Left lung (tissue), 10 donors: ENCODE measurements around the gene DRD5. TPM values are rescaled to one million over a fixed set of nuclear protein-coding genes. Genes with fewer than 3 reads are reported as not detected.
A peak's percentile ranks its signal among the peaks of the same experiment; 100 is the strongest.

ENCODE experiments used
- ATAC-seq: fragments of 200-7000 bp; cut with Tn5 transposase; one replicate; pipeline ENCODE4 v1.9.1; 2020; ENCODE audit warnings: moderate library complexity
- DNase-seq, 4 donors: peaks; one replicate each; pipeline ENCODE4 v3.0.0-alpha.2; 2013 to 2020
- H3K27ac ChIP-seq, 2 donors: fragments of 200-600 bp; sonication (generic) in 1 of 2; one replicate each; pipeline versions ENCODE4 v1.5.0 to v1.8.0; 2020 to 2021
- H3K27me3 ChIP-seq, 2 donors: fragments of 200-600 bp; sonication (generic) in 1 of 2; one replicate each; pipeline versions ENCODE4 v1.5.0 to v1.8.0; 2020 to 2021
- H3K36me3 ChIP-seq, 2 donors: fragments of 200-600 bp; sonication (generic) in 1 of 2; one replicate each; pipeline versions ENCODE4 v1.5.0 to v1.8.0; 2020 to 2021
- H3K4me1 ChIP-seq, 2 donors: fragments of 200-600 bp; one replicate each; pipeline ENCODE4 v1.8.0; 2021
- H3K4me3 ChIP-seq, 2 donors: fragments of 200-600 bp; sonication (generic) in 1 of 2; one replicate each; pipeline versions ENCODE4 v1.5.0 to v1.8.0; 2020 to 2021; ENCODE audit warnings: mild to moderate bottlenecking in 1 of 2
- H3K9me3 ChIP-seq, 2 donors: fragments of 200-600 bp; sonication (generic) in 1 of 2; one replicate each; pipeline versions ENCODE4 v1.5.0 to v1.8.0; 2020 to 2021
- intact Hi-C, 2 donors: fragments of 100-400 bp; cut with DNase I; formaldehyde crosslinking; loops; one replicate each; pipeline versions ENCODE4 v1.11.2 to v1.14.2; 2022
- polyA plus RNA-seq, 6 donors: library from polyadenylated mRNA; unstranded; fragments of 120-200 nt; gene quantifications; one replicate each; pipeline ENCODE4 v1.2.1, GENCODE V29; 2013; ENCODE audit not compliant: insufficient read length in 6 of 6
- total RNA-seq, 2 donors: library from RNA; stranded (reverse); fragmentation: NEBNext Ultra II Directional; extraction: Animal tissue kit (Norgen Biotek cat#: 25700); gene quantifications; one replicate each; pipeline ENCODE4 v1.2.1, GENCODE V29; 2021
- TF ChIP-seq, protein P1 (sequence below), 2 donors: fragments of 200-600 bp; sonication (generic) in 1 of 2; IDR thresholded peaks; one replicate each; pipeline versions ENCODE4 v1.5.0 to v1.8.0; 2021; ENCODE audit warnings: antibody characterized with exemption in 2 of 2
- donor health status: DM: no; HTN: yes; CAD: no.
- donor health status: DM: no; HTN: no; CAD: no.

Gene DRD5
- total and polyA plus RNA-seq, 8 donors = 0.09 TPM; not detected in 7

DNA sequence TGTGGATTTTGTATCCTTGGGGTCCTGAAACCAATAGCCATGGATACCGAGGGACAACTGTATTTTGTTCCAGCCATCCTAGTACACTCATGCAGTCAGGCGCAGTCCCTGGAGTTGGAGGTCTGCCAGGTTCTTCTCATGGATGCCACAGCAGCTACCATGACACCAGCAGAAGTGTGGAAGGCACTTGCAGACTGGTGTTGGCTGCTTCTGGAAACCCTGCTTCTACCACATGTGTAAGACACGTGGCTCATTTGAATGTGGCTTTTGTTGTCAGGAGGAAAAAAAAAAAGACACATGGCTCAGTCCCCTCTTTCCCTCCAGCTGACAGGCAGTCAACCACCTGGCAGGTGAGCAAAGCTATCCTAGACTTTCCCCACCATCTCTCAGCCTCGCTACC is 19.4 kb downstream of the DRD5 start:
- Histone ChIP-seq H3K4me1 (no peaks in the 10 kb centered on the region), H3K27ac (no peak overlapping the region), H3K36me3 (no peaks in the 10 kb centered on the region), H3K27me3 (peaks cover 0 to 13% of the 10 kb centered on the region in 2 donors), H3K4me3 (no peak overlapping the region), H3K9me3 (no peaks in the 10 kb centered on the region)
- ATAC-seq (no peak), DNase-seq (no peak)
- intact Hi-C loops = no loop called here
- TF ChIP-seq, protein P1, sequence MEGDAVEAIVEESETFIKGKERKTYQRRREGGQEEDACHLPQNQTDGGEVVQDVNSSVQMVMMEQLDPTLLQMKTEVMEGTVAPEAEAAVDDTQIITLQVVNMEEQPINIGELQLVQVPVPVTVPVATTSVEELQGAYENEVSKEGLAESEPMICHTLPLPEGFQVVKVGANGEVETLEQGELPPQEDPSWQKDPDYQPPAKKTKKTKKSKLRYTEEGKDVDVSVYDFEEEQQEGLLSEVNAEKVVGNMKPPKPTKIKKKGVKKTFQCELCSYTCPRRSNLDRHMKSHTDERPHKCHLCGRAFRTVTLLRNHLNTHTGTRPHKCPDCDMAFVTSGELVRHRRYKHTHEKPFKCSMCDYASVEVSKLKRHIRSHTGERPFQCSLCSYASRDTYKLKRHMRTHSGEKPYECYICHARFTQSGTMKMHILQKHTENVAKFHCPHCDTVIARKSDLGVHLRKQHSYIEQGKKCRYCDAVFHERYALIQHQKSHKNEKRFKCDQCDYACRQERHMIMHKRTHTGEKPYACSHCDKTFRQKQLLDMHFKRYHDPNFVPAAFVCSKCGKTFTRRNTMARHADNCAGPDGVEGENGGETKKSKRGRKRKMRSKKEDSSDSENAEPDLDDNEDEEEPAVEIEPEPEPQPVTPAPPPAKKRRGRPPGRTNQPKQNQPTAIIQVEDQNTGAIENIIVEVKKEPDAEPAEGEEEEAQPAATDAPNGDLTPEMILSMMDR (IDR thresholded peaks at IDR 0.05) = no peak

DNA sequence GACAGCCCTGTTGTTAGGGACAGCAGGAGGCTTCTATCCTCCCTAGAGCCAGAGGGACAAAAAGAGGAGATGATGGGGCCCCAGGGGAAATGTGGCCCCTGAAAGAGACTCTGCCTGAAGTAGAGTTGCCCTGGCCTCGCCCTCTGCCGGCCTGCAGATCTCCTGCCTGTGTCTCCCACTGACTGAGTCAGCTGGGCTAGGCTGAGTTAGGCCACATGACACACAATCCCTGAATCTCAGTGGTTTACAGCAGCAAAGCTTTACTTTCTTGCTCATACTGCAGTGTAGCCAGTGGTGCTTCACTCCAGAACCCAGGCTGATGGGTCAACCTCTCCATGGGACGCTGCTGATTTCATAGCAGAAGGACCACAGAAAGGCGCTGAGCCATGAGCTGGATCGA is 23.5 kb downstream of the DRD5 start:
- H3K36me3 ChIP-seq = no peaks in the 10 kb centered on the region
- no peaks in the 10 kb centered on the region for H3K9me3 ChIP-seq
- DNase-seq (no peak), ATAC-seq (no peak)
- TF ChIP-seq, protein P1 (IDR thresholded peaks at IDR 0.05) = no peak
- no peak overlapping the region for H3K4me3 ChIP-seq
- H3K4me1 ChIP-seq = no peaks in the 10 kb centered on the region
- intact Hi-C loops = no loop called here
- no peak overlapping the region for H3K27ac ChIP-seq
- peaks cover 0 to 13% of the 10 kb centered on the region in 2 donors for H3K27me3 ChIP-seq

DNA sequence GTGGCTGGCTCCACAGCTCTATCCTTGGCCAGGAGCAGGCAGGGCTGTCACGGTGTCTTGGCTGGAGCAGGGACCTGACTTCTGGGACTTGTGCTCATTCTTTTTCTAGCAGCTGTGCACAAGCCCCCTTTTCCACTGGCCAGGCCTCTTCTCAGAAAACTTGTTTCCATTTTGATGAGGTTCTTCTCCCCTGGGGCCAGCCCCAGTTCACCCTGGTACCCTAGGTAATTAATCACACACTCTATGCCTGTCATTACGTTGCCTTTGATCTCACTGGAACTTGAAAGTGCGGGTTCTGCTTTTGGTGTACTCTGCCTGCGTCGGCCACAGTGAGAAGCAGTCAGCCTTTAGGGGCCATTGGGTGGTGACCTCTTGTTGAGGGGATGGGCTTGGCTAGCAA is 26.6 kb downstream of the DRD5 start:
- no peak for ATAC-seq
- TF ChIP-seq, protein P1 (IDR thresholded peaks at IDR 0.05) = no peak

DNA sequence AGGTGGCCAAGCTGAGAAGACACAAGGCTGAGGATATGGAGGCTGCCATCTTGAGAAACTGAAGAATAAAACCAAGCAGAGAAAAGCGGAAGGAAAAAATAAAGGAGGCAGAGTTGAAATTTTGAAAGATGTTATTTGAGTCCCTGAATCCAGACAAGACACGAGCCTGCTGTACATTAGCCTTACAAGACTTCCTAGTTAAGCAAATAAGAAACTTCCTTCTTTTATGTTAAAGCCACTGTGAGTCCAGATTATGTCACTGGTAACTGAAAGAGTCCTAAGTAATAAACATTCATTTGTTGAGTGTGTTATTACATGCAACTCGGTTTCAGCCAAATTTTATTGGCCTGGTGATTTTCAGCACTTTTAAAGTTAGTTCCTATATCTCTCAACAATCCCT is 30.4 kb downstream of the DRD5 start:
- Histone ChIP-seq H3K27me3 (no peaks in the 10 kb centered on the region), H3K9me3 (no peaks in the 10 kb centered on the region), H3K4me1 (no peaks in the 10 kb centered on the region), H3K36me3 (no peaks in the 10 kb centered on the region), H3K27ac (no peak overlapping the region), H3K4me3 (no peak overlapping the region)
- ATAC-seq (peak; percentile 24), DNase-seq (no peak)
- intact Hi-C loops = no loop called here
- TF ChIP-seq, protein P1 (IDR thresholded peaks at IDR 0.05) = no peak

More for the DNA sequence above, 26.6 kb downstream of the DRD5 start:
- H3K27me3 ChIP-seq = no peaks in the 10 kb centered on the region
- no peaks in the 10 kb centered on the region for H3K36me3 ChIP-seq
- no peak overlapping the region for H3K4me3 ChIP-seq
- no peaks in the 10 kb centered on the region for H3K9me3 ChIP-seq
- intact Hi-C loops = no loop called here
- H3K4me1 ChIP-seq = no peaks in the 10 kb centered on the region
- no peak overlapping the region for H3K27ac ChIP-seq
- no peak for DNase-seq

DNA sequence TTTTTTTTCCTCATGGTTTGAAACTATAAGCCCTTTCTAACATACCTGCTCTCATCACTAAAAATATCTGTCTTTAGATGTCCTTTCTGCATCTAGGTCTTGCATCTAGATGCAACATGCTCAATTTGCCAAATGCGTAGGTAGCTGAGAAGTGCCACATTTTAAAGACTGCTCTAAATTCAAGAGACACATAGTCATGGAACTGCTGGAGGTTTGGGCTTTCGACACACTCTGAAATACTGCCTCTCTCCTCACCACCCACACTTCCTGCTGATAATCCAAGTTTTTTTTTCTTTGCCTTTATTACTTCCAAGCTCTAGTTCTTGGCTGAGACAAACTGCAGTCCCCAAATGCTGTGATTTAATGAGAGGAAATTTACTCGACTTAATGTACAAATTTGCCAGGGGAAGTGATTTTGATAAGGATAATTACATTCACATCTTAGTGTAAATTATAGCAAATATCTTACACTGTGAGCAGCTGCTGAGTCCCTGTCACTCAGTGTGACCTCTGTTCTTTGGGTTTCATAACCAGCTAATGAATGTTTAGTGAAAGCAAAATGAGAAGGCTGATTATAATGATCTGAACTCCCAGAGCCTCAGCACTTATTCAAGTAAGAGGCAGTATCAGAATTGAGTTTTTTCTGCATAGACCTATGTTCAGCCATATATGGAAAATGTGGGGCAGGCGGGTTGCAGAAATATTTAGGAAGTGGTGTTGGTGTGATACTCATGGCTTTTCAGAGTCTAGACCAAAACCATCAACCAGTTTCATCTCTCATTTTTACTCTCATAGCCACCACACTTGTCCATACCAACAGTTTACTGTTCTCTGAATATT is 31.3 kb downstream of the DRD5 start:
- Histone ChIP-seq H3K27me3 (no peaks in the 10 kb centered on the region), H3K4me1 (no peaks in the 10 kb centered on the region), H3K36me3 (no peaks in the 10 kb centered on the region), H3K9me3 (no peaks in the 10 kb centered on the region), H3K27ac (no peak overlapping the region), H3K4me3 (no peak overlapping the region)
- TF ChIP-seq, protein P1 (IDR thresholded peaks at IDR 0.05) = no peak
- intact Hi-C loops = no loop called here
- peak in 2 of 4 donors; percentile 5 to 31 for DNase-seq
- peak; percentile 71 for ATAC-seq
